B cell (primary cell): ENCODE measurements around the gene ATAD3C. TPM values are rescaled to one million over a fixed set of nuclear protein-coding genes. Genes with fewer than 3 reads are reported as not detected.
"Not testable (repeated sequence)": the region's sequence is repeated elsewhere in the genome, so short reads cannot be mapped to it uniquely, and the experiment has no call there.

ENCODE experiments used
- ATAC-seq: fragments of 200-7000 bp; cut with Tn5 transposase; one replicate; pipeline ENCODE4 v1.10.0; 2021; ENCODE audit warnings: low read depth, mild to moderate bottlenecking, moderate number of reproducible peaks, moderate library complexity
- CTCF ChIA-PET: fragments of 350-600 bp; sonication (Branson Sonifier 250); formaldehyde crosslinking; loops from one replicate; lab custom pipeline; 2021; ENCODE audit warnings: antibody characterized with exemption, inconsistent platforms; lab: Charles Lee
- POLR2A ChIA-PET: fragments of 350-600 bp; sonication (Branson Sonifier 250); formaldehyde crosslinking; loops from one replicate; lab custom pipeline; 2021; ENCODE audit warnings: antibody characterized with exemption; lab: Charles Lee
- DNase-seq: peaks from one replicate; pipeline ENCODE4 v3.0.0; 2013
- H2AFZ ChIP-seq: 2 replicates; pipeline ENCODE4 v1.6.1; 2012; ENCODE audit warnings: mild to moderate bottlenecking, low read depth, low read length; ENCODE audit not compliant: insufficient read depth, poor library complexity, severe bottlenecking
- H3K27ac ChIP-seq, 2 donors: 1 replicate in 1 of 2; 2 replicates in 1 of 2; pipeline ENCODE4 v1.5.1; 2012 to 2013; ENCODE audit warnings: low read length in 2 of 2, mild to moderate bottlenecking in 2 of 2, moderate library complexity in 1 of 2
- H3K27me3 ChIP-seq, 4 experiments: fragments of 200-600 bp in 1 of 4; sonication (generic) in 1 of 4; replicated peaks in 1 of 4; 1 replicate in 2 of 4; 2 replicates in 2 of 4; pipeline versions ENCODE4 v1.6.1 to v1.7.0; 2013 to 2016; ENCODE audit warnings: low read length in 3 of 4, mild to moderate bottlenecking in 2 of 4, mixed read lengths in 1 of 4, moderate library complexity in 1 of 4; ENCODE audit not compliant: insufficient read depth in 4 of 4, control insufficient read depth in 3 of 4; ENCODE audit errors: control extremely low read depth in 1 of 4
- H3K36me3 ChIP-seq, 2 experiments: replicated peaks in 1 of 2; 1 replicate in 1 of 2; 2 replicates in 1 of 2; pipeline versions ENCODE4 v1.6.1 to v1.7.1; 2013; ENCODE audit warnings: low read length in 1 of 2; ENCODE audit not compliant: insufficient read depth in 2 of 2, control insufficient read depth in 1 of 2; ENCODE audit errors: control extremely low read depth in 1 of 2, extremely low read depth in 1 of 2
- H3K4me1 ChIP-seq, 2 donors: fragments of 200-600 bp in 1 of 2; sonication (generic) in 1 of 2; 1 replicate in 1 of 2; 2 replicates in 1 of 2; pipeline versions ENCODE4 v1.5.1 to v1.6.1; 2013 to 2017; ENCODE audit warnings: low read length in 2 of 2; ENCODE audit not compliant: control insufficient read depth in 2 of 2, insufficient read depth in 2 of 2
- H3K4me2 ChIP-seq: replicated peaks from 2 replicates; pipeline ENCODE3; 2012; ENCODE audit warnings: mild to moderate bottlenecking, low read depth, low read length; ENCODE audit not compliant: poor library complexity, severe bottlenecking
- H3K4me3 ChIP-seq, 5 experiments: fragments of 200-600 bp in 1 of 5; sonication (generic) in 1 of 5; 1 replicate in 3 of 5; 2 replicates in 2 of 5; pipeline versions ENCODE4 v1.5.1 to v1.7.0; 2011 to 2016; ENCODE audit warnings: low read length in 4 of 5, mild to moderate bottlenecking in 4 of 5, low read depth in 2 of 5, control low read depth in 1 of 5, moderate library complexity in 1 of 5; ENCODE audit not compliant: insufficient read depth in 1 of 5; ENCODE audit errors: control extremely low read depth in 1 of 5, extremely low read depth in 1 of 5
- H3K79me2 ChIP-seq: fragments of 200-600 bp; sonication (generic); one replicate; pipeline ENCODE4 v1.6.0; 2016; ENCODE audit warnings: low read length; ENCODE audit not compliant: control insufficient read depth, insufficient read depth
- H3K9ac ChIP-seq: fragments of 200-600 bp; sonication (generic); 2 replicates; pipeline ENCODE4 v1.6.1; 2017; ENCODE audit warnings: mild to moderate bottlenecking, low read length, moderate library complexity
- H3K9me3 ChIP-seq, 3 donors: one replicate each; pipeline versions ENCODE4 v1.6.1 to v1.7.1; 2013; ENCODE audit warnings: low read length in 2 of 3; ENCODE audit not compliant: control insufficient read depth in 2 of 3, insufficient read depth in 1 of 3; ENCODE audit errors: control extremely low read depth in 1 of 3
- H4K20me1 ChIP-seq: 2 replicates; pipeline ENCODE4 v1.6.0; 2012; ENCODE audit warnings: mild to moderate bottlenecking, low read length; ENCODE audit not compliant: insufficient read depth, control insufficient read depth, poor library complexity, severe bottlenecking
- H3K27ac Mint-ChIP-seq: one replicate; pipeline ENCODE4 v1.8.0; 2021; ENCODE audit warnings: mixed read lengths
- H3K27me3 Mint-ChIP-seq: one replicate; pipeline ENCODE4 v1.8.0; 2021; ENCODE audit warnings: mixed read lengths
- H3K4me1 Mint-ChIP-seq: one replicate; pipeline ENCODE4 v1.8.0; 2021; ENCODE audit warnings: mixed read lengths
- H3K4me3 Mint-ChIP-seq: one replicate; pipeline ENCODE4 v1.8.0; 2021; ENCODE audit warnings: mixed read lengths
- H3K9me3 Mint-ChIP-seq: one replicate; pipeline ENCODE4 v1.8.0; 2022; ENCODE audit warnings: mixed read lengths; ENCODE audit not compliant: insufficient read depth
- WGBS: methylation state at CpG from one replicate; pipeline ENCODE4 v1.1.5; 2013; ENCODE audit warnings: missing lambda C conversion rate; ENCODE audit not compliant: insufficient coverage; 5-methylcytosine and 5-hydroxymethylcytosine counted together
- intact Hi-C: fragments of 100-400 bp; cut with micrococcal nuclease; formaldehyde crosslinking; loops from one replicate; pipeline ENCODE4 v1.10.0; 2022
- polyA plus RNA-seq: library from polyadenylated mRNA; depleted of rRNA; stranded (reverse); fragments of >200 nt; gene quantifications from 2 replicates; pipeline ENCODE4 v1.2.3, GENCODE V29; 2012
- total RNA-seq, 2 donors: library from RNA; stranded (reverse); fragments of 120-200 nt in 1 of 2; gene quantifications; 1 replicate in 1 of 2; 2 replicates in 1 of 2; pipeline versions ENCODE4 v1.2.3 to v1.2.4, GENCODE V29; 2013 to 2022

The ATAD3C gene
- total and polyA plus RNA-seq, 2 donors (not counting 1 experiment from before 2014, with no cell fraction given) = 0.20 to 1.1 TPM

DNA sequence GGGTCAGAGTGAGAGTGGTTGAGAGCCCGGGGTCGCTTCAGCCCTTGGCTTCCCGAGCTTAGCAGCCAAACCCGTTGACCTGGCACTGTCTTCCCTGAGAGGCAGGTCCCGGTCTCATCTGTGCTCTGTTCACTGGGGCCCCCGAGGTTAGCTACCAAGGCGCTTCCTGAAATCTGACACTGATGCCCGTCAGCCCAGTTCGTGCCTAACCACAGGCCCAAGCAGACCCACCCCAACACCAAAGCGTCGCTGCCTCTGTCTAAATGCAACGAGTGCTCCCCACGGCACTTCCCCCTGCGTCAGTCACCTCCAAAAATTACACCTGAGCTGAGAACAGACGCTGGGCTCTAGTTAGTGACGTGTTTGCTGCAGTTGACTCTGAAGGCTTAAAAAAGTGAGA lies 64.9 kb downstream of the ATAD3C start:
- H3K4me2 ChIP-seq, CTCF ChIA-PET, DNase-seq, H3K4me3 ChIP-seq, H3K9ac ChIP-seq, intact Hi-C loops, ATAC-seq, H3K27ac Mint-ChIP-seq, H3K36me3 ChIP-seq, H3K27me3 Mint-ChIP-seq, H3K9me3 Mint-ChIP-seq, H3K27ac ChIP-seq, H3K9me3 ChIP-seq, H3K4me3 Mint-ChIP-seq, H3K27me3 ChIP-seq, POLR2A ChIA-PET, H4K20me1 ChIP-seq, H2AFZ ChIP-seq: not testable (repeated sequence)
- WGBS = 58% methylated on average over 9 of the region's 16 CpGs
- peaks cover 12% of the 10 kb centered on the region for H3K79me2 ChIP-seq
- H3K4me1 ChIP-seq = peaks cover 6 to 10% of the 10 kb centered on the region in 2 donors
- H3K4me1 Mint-ChIP-seq = peaks cover 13% of the 10 kb centered on the region

DNA sequence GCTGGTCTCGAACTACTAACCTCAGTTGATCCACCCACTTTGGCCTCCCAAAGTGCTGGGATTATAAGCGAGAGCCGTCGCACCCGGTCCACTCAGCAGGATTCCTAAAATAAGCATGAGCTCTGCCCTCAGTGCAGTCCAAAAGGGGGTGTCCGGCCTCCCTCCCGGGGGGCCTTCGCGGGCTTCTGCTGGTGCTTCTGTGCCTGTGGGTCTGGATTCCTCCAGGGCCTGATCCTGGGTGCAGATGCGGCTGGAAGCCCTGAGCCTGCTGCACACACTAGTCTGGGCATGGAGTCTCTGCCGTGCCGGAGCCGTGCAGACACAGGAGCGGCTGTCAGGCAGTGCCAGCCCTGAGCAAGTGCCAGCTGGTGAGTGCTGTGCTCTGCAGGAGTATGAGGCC lies 67.4 kb downstream of the ATAD3C start:
- peaks cover 12% of the 10 kb centered on the region for H3K79me2 ChIP-seq
- H4K20me1 ChIP-seq, intact Hi-C loops, H3K9me3 ChIP-seq, H3K4me1 ChIP-seq, H2AFZ ChIP-seq, H3K9ac ChIP-seq, POLR2A ChIA-PET, H3K27me3 Mint-ChIP-seq, H3K4me2 ChIP-seq, H3K9me3 Mint-ChIP-seq, H3K4me1 Mint-ChIP-seq, DNase-seq, ATAC-seq, H3K36me3 ChIP-seq, H3K27ac Mint-ChIP-seq, H3K4me3 Mint-ChIP-seq, CTCF ChIA-PET, H3K27me3 ChIP-seq, H3K4me3 ChIP-seq, H3K27ac ChIP-seq: not testable (repeated sequence)
- WGBS = 100% methylated on average over 10 of the region's 14 CpGs
